H1 (cell line): ENCODE results near the gene PRR12. TPM values are rescaled to one million over a fixed set of nuclear protein-coding genes. Genes with fewer than 3 reads are reported as not detected.
A peak's percentile ranks its signal among the peaks of the same experiment; 100 is the strongest.

Experiments
- CTCF ChIA-PET: fragments of 300-600 bp; sonication (Branson Sonifier 250); formaldehyde crosslinking; loops from one replicate; lab custom pipeline; 2021; ENCODE audit not compliant: partially characterized antibody; lab: Charles Lee
- POLR2A ChIA-PET: fragments of 300-600 bp; sonication (Branson Sonifier 250); formaldehyde crosslinking; loops from one replicate; lab custom pipeline; 2021; ENCODE audit warnings: inconsistent platforms; ENCODE audit not compliant: partially characterized antibody; lab: Charles Lee
- DNase-seq, 2 experiments: peaks; one replicate each; pipeline versions ENCODE4 v3.0.0 to v3.0.0-alpha.2; 2010 to 2022; ENCODE audit warnings: low spot score in 2 of 2, low read depth in 1 of 2, mixed read lengths in 1 of 2
- FAIRE-seq: peaks from 2 replicates; lab custom pipeline; 2011; peaks lifted over from hg19 to GRCh38; lab: Jason Lieb, UNC
- H2AFZ ChIP-seq: 2 replicates; pipeline ENCODE4 v1.8.1; 2012; ENCODE audit warnings: low read length, inconsistent platforms
- H2AK5ac ChIP-seq: 2 replicates; pipeline ENCODE4 v1.6.1; 2013; ENCODE audit warnings: low read depth, low read length
- H2BK120ac ChIP-seq: replicated peaks from 2 replicates; pipeline ENCODE3; 2013; ENCODE audit warnings: low read depth, low read length, inconsistent platforms
- H2BK12ac ChIP-seq: 2 replicates; pipeline ENCODE4 v1.6.1; 2013; ENCODE audit warnings: low read depth, low read length
- H2BK15ac ChIP-seq: 2 replicates; pipeline ENCODE4 v1.6.1; 2013; ENCODE audit warnings: low read length
- H2BK20ac ChIP-seq: 2 replicates; pipeline ENCODE4 v1.6.1; 2013; ENCODE audit warnings: low read length
- H2BK5ac ChIP-seq: 2 replicates; pipeline ENCODE4 v1.6.1; 2013; ENCODE audit warnings: low read depth, low read length
- H3K14ac ChIP-seq: 2 replicates; pipeline ENCODE4 v1.6.1; 2013; ENCODE audit warnings: inconsistent platforms; ENCODE audit not compliant: insufficient read length
- H3K18ac ChIP-seq: 2 replicates; pipeline ENCODE4 v1.6.1; 2013; ENCODE audit warnings: low read length; ENCODE audit errors: extremely low read depth
- H3K23ac ChIP-seq: 2 replicates; pipeline ENCODE4 v1.6.1; 2013; ENCODE audit warnings: inconsistent platforms; ENCODE audit not compliant: insufficient read length
- H3K23me2 ChIP-seq: 2 replicates; pipeline ENCODE4 v1.6.1; 2013; ENCODE audit warnings: low read depth, low read length
- H3K27ac ChIP-seq: 2 replicates; pipeline ENCODE4 v1.6.1; 2011; ENCODE audit warnings: low read depth, low read length, inconsistent platforms
- H3K27me3 ChIP-seq, 4 experiments: replicated peaks in 1 of 4; 1 replicate in 1 of 4; 2 replicates in 3 of 4; pipeline versions ENCODE4 v1.6.1 to v1.8.1; 2011 to 2013; ENCODE audit warnings: low read length in 3 of 4, mild to moderate bottlenecking in 3 of 4, inconsistent platforms in 2 of 4, mixed read lengths in 2 of 4, moderate library complexity in 1 of 4; ENCODE audit not compliant: control insufficient read depth in 3 of 4, insufficient read depth in 3 of 4; ENCODE audit errors: extremely low read depth in 1 of 4
- H3K36me3 ChIP-seq, 4 experiments: 2 replicates each; pipeline versions ENCODE4 v1.6.1 to v1.8.1; 2011 to 2013; ENCODE audit warnings: mild to moderate bottlenecking in 4 of 4, low read length in 3 of 4, moderate library complexity in 2 of 4, control low read depth in 1 of 4, inconsistent platforms in 1 of 4; ENCODE audit not compliant: insufficient read depth in 4 of 4, control insufficient read depth in 2 of 4
- H3K4ac ChIP-seq: replicated peaks from 2 replicates; pipeline ENCODE3; 2013; ENCODE audit warnings: low read length, low read depth, mixed read lengths, inconsistent platforms; ENCODE audit not compliant: insufficient read length
- H3K4me1 ChIP-seq, 4 experiments: replicated peaks in 1 of 4; 1 replicate in 1 of 4; 2 replicates in 3 of 4; pipeline versions ENCODE4 v1.6.1 to v1.8.1; 2011 to 2013; ENCODE audit warnings: low read length in 3 of 4, inconsistent platforms in 2 of 4, mixed read lengths in 1 of 4; ENCODE audit not compliant: insufficient read depth in 4 of 4, control insufficient read depth in 3 of 4
- H3K4me2 ChIP-seq, 2 experiments: 2 replicates each; pipeline versions ENCODE4 v1.6.1 to v1.8.1; 2011 to 2013; ENCODE audit warnings: low read depth in 2 of 2, low read length in 2 of 2, control low read depth in 1 of 2, inconsistent platforms in 1 of 2, mild to moderate bottlenecking in 1 of 2; ENCODE audit not compliant: insufficient read depth in 1 of 2
- H3K4me3 ChIP-seq, 4 experiments: fragments of 200-600, 300-600 bp in 1 of 4; sonication (generic), shearing (Covaris generic), sonication (Bioruptor Twin) in 1 of 4; 2 replicates each; pipeline versions ENCODE4 v1.5.1 to v1.8.1; 2011 to 2016; ENCODE audit warnings: low read length in 4 of 4, low read depth in 3 of 4, control low read depth in 2 of 4, inconsistent platforms in 2 of 4, mild to moderate bottlenecking in 2 of 4, mixed read lengths in 1 of 4, moderate library complexity in 1 of 4; ENCODE audit not compliant: insufficient read depth in 2 of 4; ENCODE audit errors: extremely low read depth in 1 of 4
- H3K56ac ChIP-seq: replicated peaks from 2 replicates; pipeline ENCODE3; 2013; ENCODE audit warnings: low read depth, mild to moderate bottlenecking, mixed read lengths, low read length, inconsistent platforms; ENCODE audit not compliant: insufficient read length
- H3K79me1 ChIP-seq: 2 replicates; pipeline ENCODE4 v1.6.1; 2013; ENCODE audit warnings: low read depth, low read length, control low read depth
- H3K79me2 ChIP-seq, 2 experiments: 2 replicates each; pipeline versions ENCODE4 v1.6.1 to v1.8.1; 2012 to 2013; ENCODE audit warnings: low read length in 2 of 2, mild to moderate bottlenecking in 2 of 2, inconsistent platforms in 1 of 2; ENCODE audit not compliant: insufficient read depth in 2 of 2, control insufficient read depth in 1 of 2
- H3K9ac ChIP-seq, 4 experiments: replicated peaks in 1 of 4; 1 replicate in 1 of 4; 2 replicates in 3 of 4; pipeline versions ENCODE4 v1.6.1 to v1.8.1; 2011 to 2013; ENCODE audit warnings: low read depth in 3 of 4, low read length in 3 of 4, control low read depth in 2 of 4, mild to moderate bottlenecking in 2 of 4, moderate library complexity in 2 of 4, inconsistent platforms in 1 of 4; ENCODE audit errors: extremely low read depth in 1 of 4
- H3K9me3 ChIP-seq, 2 experiments: 2 replicates each; pipeline versions ENCODE4 v1.6.1 to v1.8.1; 2012 to 2013; ENCODE audit warnings: mild to moderate bottlenecking in 2 of 2, moderate library complexity in 2 of 2, control low read depth in 1 of 2, inconsistent platforms in 1 of 2, low read depth in 1 of 2, low read length in 1 of 2, mixed read lengths in 1 of 2; ENCODE audit not compliant: insufficient read depth in 2 of 2
- H4K20me1 ChIP-seq, 2 experiments: replicated peaks in 1 of 2; 2 replicates each; pipeline versions ENCODE3 to v1.8.1; 2011 to 2013; ENCODE audit warnings: inconsistent platforms in 2 of 2, low read length in 2 of 2, mild to moderate bottlenecking in 1 of 2; ENCODE audit not compliant: insufficient read depth in 2 of 2, control insufficient read depth in 1 of 2
- H4K5ac ChIP-seq: 2 replicates; pipeline ENCODE4 v1.6.1; 2013; ENCODE audit warnings: low read length, low read depth, mixed read lengths, inconsistent platforms; ENCODE audit not compliant: insufficient read length
- H4K8ac ChIP-seq: 2 replicates; pipeline ENCODE4 v1.8.0; 2013; ENCODE audit warnings: mild to moderate bottlenecking, moderate library complexity, low read length, inconsistent platforms; ENCODE audit not compliant: insufficient read depth; ENCODE audit errors: extremely low read depth
- H4K91ac ChIP-seq: replicated peaks from 2 replicates; pipeline ENCODE3; 2013; ENCODE audit warnings: low read length, mixed read lengths, inconsistent platforms; ENCODE audit not compliant: insufficient read length
- ASH2L ChIP-seq: fragments of 200-600, 300-600 bp; sonication (generic); IDR thresholded peaks from one replicate; pipeline ENCODE4 v1.7.1; 2017; ENCODE audit warnings: low read length
- ATF3 ChIP-seq: IDR thresholded peaks from 2 replicates; pipeline ENCODE4 v1.6.1; 2011; ENCODE audit warnings: low read depth, mild to moderate bottlenecking, low read length; ENCODE audit not compliant: insufficient read depth
- BACH1 ChIP-seq: IDR thresholded peaks from 2 replicates; pipeline ENCODE4 v1.6.1; 2012; ENCODE audit warnings: low read length, improper control_type of control experiment
- CBX5 ChIP-seq: fragments of 300-800, 300-1000 bp; sonication (generic); IDR thresholded peaks from 2 replicates; pipeline ENCODE4 v1.7.1; 2016; ENCODE audit warnings: antibody characterized with exemption, low read length, low read depth
- CHD2 ChIP-seq: IDR thresholded peaks from 2 replicates; pipeline ENCODE4 v1.6.1; 2012; ENCODE audit warnings: low read length, improper control_type of control experiment
- HDAC6 ChIP-seq: IDR thresholded peaks from one replicate; pipeline ENCODE4 v1.7.1; 2012; ENCODE audit warnings: low read depth, mild to moderate bottlenecking, inconsistent platforms, low read length, moderate library complexity
- POLR2AphosphoS5 ChIP-seq: IDR thresholded peaks from 2 replicates; pipeline ENCODE4 v1.6.1; 2011; ENCODE audit warnings: low read depth, low read length
- SIRT6 ChIP-seq: IDR thresholded peaks from one replicate; pipeline ENCODE4 v1.7.1; 2012; ENCODE audit warnings: low read length, inconsistent platforms
- SUZ12 ChIP-seq: fragments of 200-600 bp; sonication (generic); IDR thresholded peaks from 2 replicates; pipeline ENCODE4 v1.6.1; 2012; ENCODE audit warnings: mild to moderate bottlenecking, inconsistent platforms, low read length, moderate library complexity, mixed read lengths
- TAF7 ChIP-seq: optimal IDR thresholded peaks from 2 replicates; pipeline ENCODE3; 2011; ENCODE audit warnings: low read depth, mild to moderate bottlenecking, inconsistent platforms, low read length, moderate library complexity, borderline replicate concordance
- WGBS, 2 experiments: shearing (Covaris generic) in 1 of 2; methylation state at CpG; one replicate each; pipeline versions ENCODE4 v1.1.6 to v1.1.7; 2013 to 2015; ENCODE audit warnings: low lambda C conversion rate in 2 of 2, mixed read lengths in 2 of 2, inconsistent platforms in 1 of 2, low coverage in 1 of 2, missing lambda C conversion rate in 1 of 2; ENCODE audit not compliant: insufficient replicate concordance in 2 of 2, insufficient coverage in 1 of 2, insufficient read length in 1 of 2; ENCODE audit errors: extremely low coverage in 1 of 2, missing lambda C conversion rate in 1 of 2; 5-methylcytosine and 5-hydroxymethylcytosine counted together
- polyA plus RNA-seq, 7 experiments: library from polyadenylated mRNA; depleted of rRNA in 3 of 7; stranded (reverse) in 5 of 7; unstranded in 2 of 7; fragments of >200 nt in 5 of 7; fragments of 200-250 nt in 2 of 7; gene quantifications; 1 replicate in 5 of 7; 2 replicates in 1 of 7; 4 replicates in 1 of 7; pipeline versions ENCODE4 v1.2.1 to v1.2.3, GENCODE V29; 2011 to 2013; ENCODE audit warnings: missing spikeins in 2 of 7, mixed read lengths in 2 of 7
- total RNA-seq: library from RNA; stranded (reverse); fragmentation: NEBNext Ultra II Directional; extraction: Animal tissue kit (Norgen Biotek cat#: 25700); gene quantifications from 2 replicates; pipeline ENCODE4 v1.2.1, GENCODE V29; 2021

The PRR12 gene
- total and polyA plus RNA-seq, 2 of the 8 experiments (the other 6 are each of a cell fraction or from before 2014, with no cell fraction given), result 2.5 to 59.4 TPM

GRCh38 chr19:49597703-49597974, 6.7 kb downstream of the PRR12 start:
- CTCF ChIA-PET, result interaction anchor here (1.0 to 2.0 kb wide), 6 partner anchors 11 to 76 kb away, joined by 3 to 6 read pairs (median 4); partner anchors contain the start of gene NOSIP
- DNase-seq (no peak), FAIRE-seq (no peak)
- Histone ChIP-seq H2BK20ac (no peak overlapping the region), H4K20me1 (peaks cover 6 to 17% of the 10 kb centered on the region in 2 experiments), H3K23ac (no peak overlapping the region), H3K4me1 (peaks cover 0 to 5% (median 4%) of the 10 kb centered on the region in 4 experiments; a peak in 4 of 7 replicates), H3K4ac (no peak overlapping the region), H3K36me3 (peaks cover 24 to 81% (median 61%) of the 10 kb centered on the region in 4 experiments), H2BK15ac (no peak overlapping the region), H3K56ac (no peak overlapping the region), H3K18ac (no peak overlapping the region), H3K9me3 (no peaks in the 10 kb centered on the region), H2AFZ (no peak overlapping the region), H2BK5ac (no peak overlapping the region), H3K79me2 (peaks cover 8 to 54% of the 10 kb centered on the region in 2 experiments; a peak in 3 of 4 replicates), H2BK120ac (no peak overlapping the region), H3K14ac (no peak overlapping the region), H4K5ac (no peak overlapping the region), H4K8ac (peak overlapping the region; percentile 31; the same call in 1 of the 2 replicates), H3K23me2 (peaks cover 5% of the 10 kb centered on the region), H3K9ac (no peak overlapping the region), H3K4me3 (no peak overlapping the region), H4K91ac (no peak overlapping the region), H3K79me1 (peaks cover 8% of the 10 kb centered on the region), H2AK5ac (no peak overlapping the region), H3K4me2 (no peak overlapping the region), H2BK12ac (no peak overlapping the region), H3K27ac (no peak overlapping the region), H3K27me3 (no peaks in the 10 kb centered on the region)
- POLR2A ChIA-PET, result interaction anchor here (1.0 to 37.8 kb wide), 3 partner anchors 26 to 72 kb away, joined by 4 to 840 read pairs (median 5); partner anchors contain the start of genes RRAS and SCAF1
- 100% methylated on average over 12 of the region's 29 CpGs; no CpG with 5 or more reads in 1 of the 2 experiments for WGBS, 2 experiments
- TF ChIP-seq HDAC6, result no peak
- TF ChIP-seq SUZ12, result no peak
- TF ChIP-seq ASH2L, result no peak
- TF ChIP-seq POLR2AphosphoS5, result no peak
- no peak for TF ChIP-seq SIRT6
- TF ChIP-seq CBX5, result no peak
- no peak for TF ChIP-seq CHD2
- TF ChIP-seq TAF7, result no peak
- TF ChIP-seq ATF3, result no peak
- TF ChIP-seq BACH1, result no peak
